ENCODE results near the gene TES.

Gene TES

DNA sequence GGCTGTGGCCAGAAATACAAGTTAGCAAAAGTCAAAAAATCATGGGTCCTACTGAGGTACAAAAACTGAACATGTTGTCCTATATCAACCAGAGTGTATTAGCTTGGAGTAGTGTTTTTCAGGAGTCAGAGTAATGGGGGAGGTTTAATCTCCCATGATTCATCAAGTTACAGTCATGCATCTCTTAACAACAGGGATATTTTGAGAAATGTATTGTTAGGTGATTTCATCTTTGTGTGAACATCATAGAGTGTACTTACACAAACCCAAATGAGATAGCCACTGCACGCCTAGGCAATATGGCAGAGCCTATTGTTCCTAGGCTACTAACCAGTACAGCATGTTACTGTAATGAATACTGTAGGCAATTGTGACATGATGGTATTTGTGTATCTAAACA is 14.9 kb upstream of the TES start:
- DNase-seq, result no peak

DNA sequence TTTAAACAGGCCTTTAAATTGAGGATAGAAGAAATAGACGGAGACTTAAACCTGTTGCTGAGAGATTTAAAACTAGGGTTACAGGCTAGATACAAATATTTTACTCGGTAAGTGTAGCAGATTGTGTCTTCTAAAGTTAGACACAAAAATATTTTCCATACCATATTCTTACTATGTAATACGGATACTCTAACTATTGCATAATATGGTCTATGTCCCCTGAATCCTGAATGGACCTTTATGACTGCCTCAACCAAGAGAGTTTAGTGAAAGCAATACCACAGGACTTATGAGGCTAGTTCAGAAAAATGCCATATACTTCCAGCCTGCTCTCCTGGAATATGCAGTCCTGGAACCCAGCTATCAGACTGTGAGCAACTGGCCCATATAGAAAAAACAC is 13.4 kb upstream of the TES start:
- DNase-seq, result no peak

DNA sequence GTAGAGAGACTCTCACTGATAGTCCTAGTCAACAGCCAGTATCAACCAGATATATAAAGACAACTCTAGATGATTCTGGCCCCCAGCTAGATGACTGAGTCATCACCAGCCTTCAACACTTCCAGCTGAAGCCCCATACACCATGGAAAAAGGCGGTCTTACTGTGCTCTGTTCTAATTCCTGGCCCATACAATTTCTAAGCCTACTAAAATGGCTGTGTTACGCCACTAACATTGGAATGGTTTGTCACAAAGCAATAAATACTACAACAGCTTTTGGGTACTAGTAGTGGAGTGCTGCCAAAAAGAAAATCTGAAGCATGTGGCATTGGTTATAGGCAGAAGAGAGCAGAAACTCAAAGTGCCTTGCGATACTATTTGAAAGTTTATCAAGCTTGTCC is 13.0 kb upstream of the TES start:
- no peak for DNase-seq

DNA sequence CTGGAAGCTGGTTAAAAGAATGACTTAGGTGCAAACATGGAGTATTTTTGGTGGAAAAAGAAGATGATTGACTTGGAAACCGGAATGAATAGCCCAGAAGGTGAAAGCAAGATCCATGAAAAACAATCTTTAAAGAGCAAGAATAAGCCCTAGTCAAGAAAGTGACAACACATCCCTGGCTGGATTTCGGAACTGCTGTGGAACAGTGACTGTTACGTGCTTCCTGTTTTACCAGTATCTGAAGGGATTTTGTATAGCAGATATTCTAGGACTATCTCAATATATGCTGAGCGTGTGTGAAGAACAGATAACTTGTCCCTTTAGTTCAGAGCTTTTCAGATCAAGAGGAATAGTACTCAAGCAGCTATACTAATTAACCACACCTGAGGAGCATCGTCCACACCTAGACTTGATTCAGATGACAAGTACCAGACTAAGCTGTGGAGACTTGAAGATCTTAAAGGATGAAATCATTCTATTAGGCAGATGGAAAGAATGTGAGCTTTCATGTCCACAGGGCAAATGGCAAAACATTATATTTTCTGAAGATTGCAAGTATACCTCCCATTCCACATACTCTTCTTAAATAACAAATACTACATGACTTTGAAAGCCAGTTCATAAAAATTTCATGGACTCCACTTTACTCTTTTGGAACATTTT is 11.5 kb upstream of the TES start:
- no peak for DNase-seq

DNA sequence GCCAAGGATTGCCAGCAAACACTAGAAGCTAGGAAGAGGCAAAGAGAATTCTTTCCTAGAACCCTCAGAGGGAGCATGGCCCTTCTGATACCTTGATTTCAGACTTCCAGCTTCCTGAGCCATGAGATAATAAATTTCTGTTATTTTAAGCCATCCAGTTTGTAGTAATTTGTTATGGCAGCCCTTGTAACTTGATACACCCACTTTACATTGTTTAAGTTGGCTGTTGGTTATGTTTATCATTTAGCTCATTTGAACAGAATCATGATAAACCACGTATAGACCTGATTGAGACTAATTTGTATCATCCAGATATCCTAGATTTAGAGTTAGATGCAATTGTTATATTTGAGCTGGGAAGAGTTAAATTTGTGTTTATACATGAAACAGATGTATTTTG is 9.4 kb upstream of the TES start:
- no peak for DNase-seq

- DNase-seq, result no peak
These were observed 4.2 kb upstream of the TES start for GRCh38 chr7:116206141-116206540.

DNA sequence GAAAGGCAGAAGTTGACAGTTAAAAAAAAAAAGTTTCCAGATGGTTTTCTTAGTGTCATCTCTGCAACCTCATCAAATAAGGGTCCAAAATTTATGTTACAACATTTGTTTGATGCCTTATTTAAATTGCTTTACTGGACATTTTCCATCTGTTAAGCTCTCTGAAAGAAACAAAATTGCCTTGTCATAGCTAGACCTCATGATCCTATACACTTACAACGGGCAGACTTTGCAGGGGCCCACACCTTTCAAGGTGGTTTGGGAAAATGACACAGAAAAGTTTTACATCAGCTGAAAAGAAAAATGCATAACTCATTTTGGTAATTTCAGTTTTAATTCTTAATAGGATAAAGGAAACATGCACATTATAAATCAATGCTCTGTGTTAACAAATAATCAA is 1.4 kb upstream of the TES start:
- no peak for DNase-seq

- no peak for DNase-seq
These were observed 723 bp upstream of the TES start for GRCh38 chr7:116209561-116210070.

GRCh38 chr7:116211006-116211912 is 920 bp downstream of the TES start:
- DNase-seq, result no peak

GRCh38 chr7:116211913-116212596 is 1.7 kb downstream of the TES start:
- DNase-seq, result no peak

DNA sequence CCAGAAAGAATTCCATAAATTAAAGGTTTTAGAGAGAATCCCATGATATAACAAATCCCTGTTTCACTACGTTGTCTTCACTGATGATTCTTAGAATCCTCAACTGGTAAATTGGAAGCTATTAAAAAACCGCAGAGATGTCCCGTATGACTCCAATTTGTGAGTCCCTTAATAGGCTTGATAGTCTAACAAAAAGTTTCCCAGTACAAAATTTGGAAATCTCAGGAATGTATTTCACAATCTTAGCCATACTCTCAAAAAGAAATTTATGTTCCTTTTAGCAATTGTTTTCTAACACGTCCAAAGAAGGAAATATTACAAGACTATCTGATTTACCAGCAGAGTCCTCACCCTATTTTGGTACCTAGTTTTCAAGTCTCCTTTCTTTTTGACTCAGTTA is 2.5 kb downstream of the TES start:
- no peak for DNase-seq

- DNase-seq, result no peak
These were observed 3.2 kb downstream of the TES start for GRCh38 chr7:116213361-116214130.

DNA sequence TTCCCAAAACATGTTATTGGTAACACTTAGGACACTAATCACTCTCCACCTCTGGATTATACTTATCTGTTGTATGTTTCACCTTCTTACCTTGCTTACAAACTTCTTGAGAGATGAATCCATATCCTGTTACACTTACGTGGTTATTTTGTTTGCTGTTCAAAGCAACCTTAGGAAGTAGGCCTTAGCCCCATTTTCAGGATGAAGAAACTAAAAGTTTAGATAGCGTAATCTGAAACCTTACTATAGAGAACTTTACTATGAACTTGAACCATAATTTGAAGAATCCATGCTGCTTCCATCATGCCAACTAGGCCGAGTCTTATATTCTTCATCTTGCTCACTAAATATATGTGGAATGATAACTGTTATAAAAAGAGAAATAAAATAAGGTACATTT is 4.6 kb downstream of the TES start:
- no peak for DNase-seq

DNA sequence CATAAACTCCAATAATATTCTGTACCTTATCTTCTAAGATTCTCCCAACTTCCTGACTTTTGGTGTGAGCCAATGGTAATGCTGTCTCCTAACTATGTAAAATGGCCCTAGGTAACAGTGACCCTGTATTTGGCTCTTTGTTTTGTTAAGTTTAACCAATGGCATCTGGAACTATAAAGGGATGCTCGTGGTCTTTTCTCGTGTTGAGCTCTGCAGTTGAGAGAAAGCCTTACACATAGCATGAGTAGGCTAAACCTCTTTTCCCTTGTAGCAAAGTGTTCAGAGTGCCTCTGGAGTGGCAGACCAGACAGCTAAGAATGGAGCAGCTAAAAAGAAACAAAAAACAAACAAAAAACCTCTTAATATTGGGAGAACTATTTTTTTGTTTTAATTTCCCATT is 5.2 kb downstream of the TES start:
- no peak for DNase-seq

GRCh38 chr7:116216956-116217571 is 6.7 kb downstream of the TES start:
- DNase-seq, result no peak

DNA sequence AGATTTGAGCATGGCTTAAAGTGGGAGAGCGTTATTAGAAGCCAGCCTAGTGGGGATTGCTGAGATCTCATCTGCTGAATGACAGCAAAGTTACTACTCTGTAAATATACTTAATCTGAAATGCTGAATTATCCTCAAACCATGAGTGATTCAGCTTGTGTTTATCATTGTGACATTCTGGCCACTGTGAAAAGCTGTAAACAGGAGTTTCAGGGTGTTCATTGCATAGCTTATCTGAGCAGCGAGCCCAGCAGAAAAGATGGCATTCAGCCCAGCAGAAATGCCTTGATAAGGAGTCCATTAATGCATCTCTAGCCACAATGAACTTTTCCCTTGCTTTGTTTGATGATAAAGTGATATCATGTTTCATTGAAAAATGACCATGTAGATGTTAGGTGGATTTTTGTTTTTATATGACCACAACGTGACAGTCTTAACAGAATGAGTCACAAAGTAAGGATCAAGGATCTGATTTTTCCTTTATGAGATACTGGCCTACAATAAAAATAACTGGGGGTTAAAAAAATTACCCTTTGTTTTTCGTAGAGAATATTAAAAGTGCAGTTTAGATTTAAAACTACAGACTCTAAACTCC is 7.8 kb downstream of the TES start:
- no peak for DNase-seq

DNA sequence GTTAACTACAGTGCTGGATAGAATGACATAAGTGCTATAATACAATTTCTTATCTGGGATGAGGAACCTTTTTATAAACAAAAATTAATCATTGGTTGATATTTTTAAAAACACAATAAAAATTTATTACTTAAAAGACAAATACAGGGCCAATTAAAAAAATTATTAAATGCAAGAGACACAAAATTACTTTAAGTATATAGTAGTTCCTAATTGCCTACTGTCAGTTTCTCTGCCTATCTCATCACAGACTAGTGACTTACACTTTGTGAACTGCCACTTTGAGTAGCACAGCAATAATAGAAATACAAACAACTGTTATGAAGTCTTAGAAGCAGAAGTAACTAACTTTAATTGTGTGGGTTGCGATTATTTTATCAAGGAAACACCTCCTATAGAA is 8.4 kb downstream of the TES start:
- no peak for DNase-seq

- DNase-seq, result no peak
These were observed 8.9 kb downstream of the TES start for GRCh38 chr7:116219288-116219687.

DNA sequence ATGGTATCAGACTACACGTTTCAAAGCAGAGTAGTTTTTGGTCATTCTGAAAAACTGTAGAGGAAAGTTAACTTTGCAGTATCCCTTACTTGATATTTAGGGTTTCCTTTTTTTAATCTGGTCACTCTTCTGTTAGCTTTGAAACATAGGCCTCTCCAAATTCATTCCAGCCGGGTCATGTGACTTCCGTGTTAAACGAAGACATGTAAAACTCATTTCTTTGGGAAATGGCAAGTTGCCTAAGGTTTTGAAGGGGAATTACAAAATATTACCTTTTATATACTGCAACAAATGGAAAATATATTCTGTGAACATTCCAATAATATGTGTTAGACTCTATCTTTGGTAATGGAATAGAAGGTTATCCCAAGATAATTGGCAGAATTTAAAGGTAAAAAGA is 9.5 kb downstream of the TES start:
- DNase-seq, result no peak

- DNase-seq, result no peak
These were observed 12.2 kb downstream of the TES start for GRCh38 chr7:116222501-116222900.

DNA sequence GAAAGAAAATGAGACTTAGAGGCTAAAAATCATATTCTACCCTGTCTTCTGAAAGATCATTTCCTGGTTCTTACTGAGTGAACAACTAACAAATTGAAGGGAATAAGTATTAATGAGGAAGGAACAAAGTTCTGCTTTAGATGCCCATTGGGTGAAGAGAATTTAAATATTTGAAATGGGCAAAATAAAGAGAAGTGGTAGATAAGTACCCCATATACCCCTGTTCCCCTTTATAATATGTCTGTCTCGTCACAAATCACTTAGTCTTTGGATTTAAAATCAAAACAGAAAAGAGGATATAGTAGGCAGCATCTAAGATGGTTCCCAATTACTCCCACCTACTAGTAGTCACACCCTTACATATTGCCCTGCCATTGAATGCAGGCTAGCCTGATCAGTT is 13.2 kb downstream of the TES start:
- DNase-seq, result no peak

GRCh38 chr7:116224492-116225098 is 14.3 kb downstream of the TES start:
- DNase-seq, result no peak

Data from NCI-H1417 treated with DMSO at 0.1 percent for 48 hours (cell line).